Measurements from ENCODE around the gene ICOS.

Gene ICOS

GRCh38 chr2:203988500-203989260, 52.1 kb downstream of the ICOS start:
- TF ChIP-seq CTCF (IDR thresholded peaks at IDR 0.05) (no peak), ZFX (IDR thresholded peaks at IDR 0.05; ENCODE audit: borderline replicate concordance) (no peak)
- H3K27ac ChIP-seq = no peak overlapping the region

DNA sequence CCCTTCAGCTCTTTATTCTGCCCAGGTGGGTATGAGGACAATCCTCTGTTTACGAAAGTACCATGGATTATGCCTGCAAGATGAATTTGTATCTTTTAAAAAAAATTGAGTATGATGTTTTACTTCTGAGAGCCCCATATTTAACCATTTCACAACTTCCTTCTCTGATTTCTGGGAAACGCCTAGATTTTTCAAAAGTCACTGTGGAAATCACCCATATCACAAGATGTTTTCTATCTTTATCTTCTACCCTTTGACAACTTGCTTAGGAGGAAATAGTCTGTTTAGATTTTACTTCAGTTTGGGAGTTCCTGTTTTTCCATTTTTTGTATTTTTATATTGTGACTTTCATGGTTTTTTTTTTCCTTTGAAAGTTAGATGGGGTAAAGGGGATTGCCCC, 53.0 kb downstream of the ICOS start:
- TF ChIP-seq CTCF (IDR thresholded peaks at IDR 0.05) (no peak), ZFX (IDR thresholded peaks at IDR 0.05; ENCODE audit: borderline replicate concordance) (no peak)
- no peak overlapping the region for H3K27ac ChIP-seq

DNA sequence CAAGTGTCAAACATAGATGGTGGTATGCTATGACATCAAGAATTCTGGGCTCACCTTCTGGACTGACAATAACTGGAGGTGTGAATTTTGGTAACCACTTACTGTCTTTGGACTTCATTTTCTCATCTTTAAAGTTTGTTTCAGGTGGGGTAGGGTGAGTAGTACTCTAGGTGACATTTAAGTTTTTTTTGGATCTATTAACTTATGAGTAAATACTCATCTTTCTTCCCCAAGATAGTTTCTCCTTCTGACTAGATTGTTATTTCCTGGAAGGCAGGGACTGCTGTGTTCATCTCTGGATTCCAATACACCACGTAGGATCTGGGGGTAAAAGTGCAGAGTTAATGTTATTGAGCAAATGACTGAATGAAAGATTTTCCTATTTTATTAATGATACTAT, 55.9 kb downstream of the ICOS start:
- no peak for TF ChIP-seq CTCF (IDR thresholded peaks at IDR 0.05)
- TF ChIP-seq ZFX (IDR thresholded peaks at IDR 0.05; ENCODE audit: borderline replicate concordance) = no peak
- no peak overlapping the region for H3K27ac ChIP-seq

DNA sequence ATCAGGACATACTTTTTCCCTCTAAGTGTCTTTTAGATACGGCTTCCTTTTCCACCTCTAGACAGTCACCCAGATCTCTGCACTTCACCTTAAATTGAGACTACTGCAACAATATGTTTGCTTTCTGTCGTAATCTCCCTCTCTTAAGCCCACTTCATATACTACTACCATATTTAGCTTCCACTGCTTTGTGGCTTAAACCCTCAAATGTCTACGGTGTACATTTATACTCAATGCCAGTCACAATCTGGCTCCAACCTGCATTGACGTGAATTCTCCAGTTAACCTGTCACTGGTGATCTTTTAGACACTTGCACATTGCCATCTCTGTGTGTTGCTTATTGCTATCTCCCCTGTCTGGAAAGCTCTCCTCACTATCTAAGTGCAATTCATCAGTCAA, 56.4 kb downstream of the ICOS start:
- H3K27ac ChIP-seq = no peak overlapping the region
- TF ChIP-seq CTCF (IDR thresholded peaks at IDR 0.05) = no peak
- TF ChIP-seq ZFX (IDR thresholded peaks at IDR 0.05; ENCODE audit: borderline replicate concordance) = no peak

DNA sequence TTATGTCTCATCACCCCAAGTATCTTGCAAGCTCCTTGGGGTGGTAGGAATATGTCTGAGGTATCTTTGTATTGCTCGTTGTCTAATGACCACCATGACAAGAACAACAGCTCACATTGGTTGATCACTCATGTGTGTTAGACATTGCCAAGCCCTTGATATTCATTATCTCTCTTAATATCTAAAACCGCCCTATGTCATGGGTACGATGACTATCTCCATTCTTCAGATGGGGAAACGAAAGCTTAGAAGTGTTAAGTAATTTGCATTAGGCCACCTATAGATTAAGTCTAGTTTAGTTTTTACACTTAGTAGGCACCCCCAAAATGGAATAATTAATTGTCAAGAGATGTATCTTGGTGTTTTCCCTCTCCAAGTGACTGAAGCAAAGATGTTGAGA, 57.0 kb downstream of the ICOS start:
- TF ChIP-seq ZFX (IDR thresholded peaks at IDR 0.05; ENCODE audit: borderline replicate concordance) = no peak
- TF ChIP-seq CTCF (IDR thresholded peaks at IDR 0.05) = no peak
- no peak overlapping the region for H3K27ac ChIP-seq

GRCh38 chr2:203994735-203995134, 58.2 kb downstream of the ICOS start:
- H3K27ac ChIP-seq = no peak overlapping the region
- TF ChIP-seq CTCF (IDR thresholded peaks at IDR 0.05) (no peak), ZFX (IDR thresholded peaks at IDR 0.05; ENCODE audit: borderline replicate concordance) (no peak)

GRCh38 chr2:203996692-203997091, 60.1 kb downstream of the ICOS start:
- no peak overlapping the region for H3K27ac ChIP-seq
- TF ChIP-seq ZFX (IDR thresholded peaks at IDR 0.05; ENCODE audit: borderline replicate concordance) (no peak), CTCF (IDR thresholded peaks at IDR 0.05) (no peak)

All from 22Rv1 (cell line).